Upper lobe of right lung (tissue), 1 donor: ENCODE data around the gene R3HDM2. TPM values are rescaled to one million over a fixed set of nuclear protein-coding genes. Genes with fewer than 3 reads are reported as not detected.

ENCODE experiments used
- ATAC-seq: fragments of 200-7000 bp; cut with Tn5 transposase; one replicate; pipeline ENCODE4 v1.9.1; 2020; ENCODE audit warnings: mild to moderate bottlenecking, moderate library complexity
- DNase-seq: peaks from one replicate; pipeline ENCODE4 v3.0.0-alpha.2; 2020
- H3K27ac ChIP-seq: fragments of 200-600 bp; one replicate; pipeline ENCODE4 v1.8.0; 2022
- H3K27me3 ChIP-seq: fragments of 200-600 bp; one replicate; pipeline ENCODE4 v1.8.0; 2022; ENCODE audit warnings: mild to moderate bottlenecking
- H3K36me3 ChIP-seq: fragments of 200-600 bp; one replicate; pipeline ENCODE4 v1.8.0; 2022
- H3K4me1 ChIP-seq: fragments of 200-600 bp; one replicate; pipeline ENCODE4 v1.8.0; 2022
- H3K4me3 ChIP-seq: fragments of 200-600 bp; one replicate; pipeline ENCODE4 v1.8.0; 2022; ENCODE audit warnings: mild to moderate bottlenecking
- H3K9me3 ChIP-seq: fragments of 200-600 bp; one replicate; pipeline ENCODE4 v1.8.0; 2022
- CTCF ChIP-seq: fragments of 200-600 bp; IDR thresholded peaks from one replicate; pipeline ENCODE4 v1.8.0; 2022; ENCODE audit warnings: antibody characterized with exemption
- intact Hi-C: fragments of 100-400 bp; cut with DNase I; formaldehyde crosslinking; loops from one replicate; pipeline ENCODE4 v1.11.0; 2022
- total RNA-seq: library from RNA; stranded (reverse); fragmentation: NEBNext Ultra II Directional; extraction: Animal tissue kit (Norgen Biotek cat#: 25700); gene quantifications from one replicate; pipeline ENCODE4 v1.2.1, GENCODE V29; 2021
- donor health status: DM: no; HTN: yes; CAD: no; lungs with severe emphysema.

The R3HDM2 gene
- total RNA-seq, 1 donor from 2014 or later: 81.0 TPM

DNA sequence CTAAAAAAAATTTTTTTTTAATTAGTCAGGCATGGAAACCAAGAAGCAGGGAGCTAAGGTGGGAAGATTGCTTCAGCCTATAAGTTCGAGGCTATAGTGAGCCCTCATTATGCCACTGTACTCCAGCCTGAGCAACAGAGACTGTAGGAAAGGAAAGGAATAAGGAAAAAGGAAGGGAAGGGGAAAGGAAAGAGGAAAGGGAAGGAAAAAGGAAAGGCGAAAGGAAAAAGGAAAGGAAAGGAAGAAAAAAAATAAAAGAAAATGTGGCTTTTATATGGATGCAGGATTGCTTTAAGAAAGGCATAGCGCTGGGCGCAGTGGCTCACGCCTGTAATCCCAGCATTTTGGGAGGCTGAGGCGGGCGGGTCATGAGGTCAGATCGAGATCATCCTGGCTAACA lies 70.4 kb downstream of the R3HDM2 start:
- H3K9me3 ChIP-seq: no peaks in the 10 kb centered on the region
- no peak overlapping the region for H3K27ac ChIP-seq
- DNase-seq (no peak), ATAC-seq (no peak)
- no peaks in the 10 kb centered on the region for H3K27me3 ChIP-seq
- intact Hi-C loops: no loop called here
- H3K36me3 ChIP-seq: no peaks in the 10 kb centered on the region
- H3K4me3 ChIP-seq: no peak overlapping the region
- no peak for TF ChIP-seq CTCF
- no peaks in the 10 kb centered on the region for H3K4me1 ChIP-seq

DNA sequence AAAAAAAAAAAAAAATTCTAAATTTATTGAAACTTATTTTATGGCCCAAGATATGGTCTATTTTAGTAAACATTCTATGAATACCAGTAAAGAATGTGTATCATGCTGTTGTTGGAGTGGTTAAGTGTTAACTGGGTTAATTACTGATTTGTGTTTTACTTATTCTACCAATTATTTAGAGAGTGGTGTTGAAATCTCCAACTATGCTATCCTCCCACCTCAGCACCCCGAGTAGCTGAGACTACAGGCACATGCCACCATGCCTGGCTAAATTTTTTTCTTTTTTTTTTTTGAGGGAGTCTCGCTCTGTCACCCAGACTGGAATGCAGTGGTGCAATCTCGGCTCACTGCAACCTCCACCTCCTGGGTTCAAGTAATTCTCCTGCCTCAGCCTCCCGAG lies 72.2 kb downstream of the R3HDM2 start:
- intact Hi-C loops: no loop called here

GRCh38 chr12:57355734-57356133 lies 75.1 kb downstream of the R3HDM2 start:
- intact Hi-C loops: no loop called here

More for the DNA sequence above, 72.2 kb downstream of the R3HDM2 start:
- H3K9me3 ChIP-seq: no peaks in the 10 kb centered on the region
- ATAC-seq: no peak
- no peaks in the 10 kb centered on the region for H3K36me3 ChIP-seq
- H3K4me3 ChIP-seq: no peak overlapping the region
- no peak for DNase-seq
- H3K4me1 ChIP-seq: no peaks in the 10 kb centered on the region
- no peak overlapping the region for H3K27ac ChIP-seq
- no peak for TF ChIP-seq CTCF
- H3K27me3 ChIP-seq: no peaks in the 10 kb centered on the region

GRCh38 chr12:57352166-57352565 lies 78.7 kb downstream of the R3HDM2 start:
- DNase-seq (no peak), ATAC-seq (no peak)
- TF ChIP-seq CTCF: no peak
- Histone ChIP-seq H3K9me3 (no peaks in the 10 kb centered on the region), H3K4me1 (no peaks in the 10 kb centered on the region), H3K27me3 (no peaks in the 10 kb centered on the region), H3K27ac (no peak overlapping the region), H3K36me3 (no peaks in the 10 kb centered on the region), H3K4me3 (no peak overlapping the region)
- intact Hi-C loops: no loop called here

More at GRCh38 chr12:57355734-57356133, 75.1 kb downstream of the R3HDM2 start:
- Histone ChIP-seq H3K4me3 (no peak overlapping the region), H3K4me1 (no peaks in the 10 kb centered on the region), H3K36me3 (no peaks in the 10 kb centered on the region), H3K27ac (no peak overlapping the region), H3K9me3 (no peaks in the 10 kb centered on the region), H3K27me3 (no peaks in the 10 kb centered on the region)
- no peak for TF ChIP-seq CTCF
- DNase-seq (no peak), ATAC-seq (no peak)

DNA sequence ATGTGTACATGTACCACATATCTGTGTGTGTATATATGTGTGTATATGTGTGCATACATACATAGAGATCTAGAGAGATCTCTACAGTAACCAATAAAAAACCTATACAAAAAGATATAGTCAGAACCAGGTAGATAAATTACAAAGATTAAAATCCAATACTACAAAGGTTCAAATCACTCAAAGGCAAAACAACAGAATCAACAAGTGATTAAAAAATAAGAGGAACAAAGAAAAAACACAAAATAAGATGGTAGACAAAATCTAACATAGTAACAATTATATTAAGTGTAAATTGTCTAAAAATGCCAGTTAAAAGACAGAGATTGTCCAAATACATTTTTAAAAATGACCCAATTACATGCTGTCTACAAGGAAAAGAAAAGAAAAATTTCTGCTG lies 83.6 kb downstream of the R3HDM2 start:
- no peaks in the 10 kb centered on the region for H3K27me3 ChIP-seq
- intact Hi-C loops: no loop called here

More for the DNA sequence above, 83.6 kb downstream of the R3HDM2 start:
- Histone ChIP-seq H3K4me1 (no peaks in the 10 kb centered on the region), H3K36me3 (no peaks in the 10 kb centered on the region), H3K4me3 (no peak overlapping the region), H3K9me3 (no peaks in the 10 kb centered on the region), H3K27ac (no peak overlapping the region)
- TF ChIP-seq CTCF: no peak
- ATAC-seq (no peak), DNase-seq (no peak)
